GM15510 (cell line): ENCODE measurements around the gene ALDH18A1.

Experiments used
- POLR2A ChIP-seq: IDR thresholded peaks from 3 replicates; pipeline ENCODE4 v1.6.1; 2011; ENCODE audit warnings: borderline replicate concordance; ENCODE audit not compliant: insufficient read length; ENCODE audit errors: extremely low read depth

ALDH18A1 gene

DNA sequence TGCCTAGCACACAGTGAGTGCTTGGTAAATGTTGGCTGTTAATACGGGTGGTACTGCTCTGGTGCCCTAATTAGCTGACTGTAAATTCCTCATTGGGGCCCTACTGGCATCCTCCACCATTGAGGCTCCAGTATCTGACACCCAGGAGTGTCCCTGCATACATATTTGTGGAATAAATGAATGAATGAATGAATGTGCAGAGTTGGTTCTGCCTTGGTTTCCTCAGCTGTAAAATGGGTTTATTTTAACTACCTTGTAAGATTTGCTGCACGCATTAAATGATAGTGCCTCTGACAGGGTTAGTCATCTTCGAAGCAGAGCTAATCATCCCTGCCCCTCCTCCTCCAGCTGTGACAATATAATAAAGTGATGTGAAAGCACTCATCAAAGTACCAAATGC is 45.8 kb downstream of the ALDH18A1 start:
- TF ChIP-seq POLR2A = no peak

DNA sequence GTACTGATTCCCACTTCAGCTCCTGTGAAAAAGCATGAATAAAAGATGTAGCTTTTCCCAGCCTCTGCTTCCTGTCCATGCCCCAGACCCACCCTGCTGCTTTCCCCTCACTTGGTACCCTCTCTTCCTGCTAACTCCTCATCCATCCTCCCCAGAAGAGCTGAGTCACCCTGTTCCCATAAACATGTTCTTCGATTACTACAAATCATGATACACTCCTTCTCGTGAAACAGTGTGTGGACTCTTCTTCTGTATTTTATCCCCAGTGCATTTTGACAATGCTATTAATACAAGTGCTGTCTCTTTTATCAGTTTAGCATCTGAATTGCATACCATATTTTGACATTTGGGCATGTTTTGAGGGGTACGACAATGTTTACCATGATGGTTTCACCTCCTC is 49.6 kb downstream of the ALDH18A1 start:
- no peak for TF ChIP-seq POLR2A

DNA sequence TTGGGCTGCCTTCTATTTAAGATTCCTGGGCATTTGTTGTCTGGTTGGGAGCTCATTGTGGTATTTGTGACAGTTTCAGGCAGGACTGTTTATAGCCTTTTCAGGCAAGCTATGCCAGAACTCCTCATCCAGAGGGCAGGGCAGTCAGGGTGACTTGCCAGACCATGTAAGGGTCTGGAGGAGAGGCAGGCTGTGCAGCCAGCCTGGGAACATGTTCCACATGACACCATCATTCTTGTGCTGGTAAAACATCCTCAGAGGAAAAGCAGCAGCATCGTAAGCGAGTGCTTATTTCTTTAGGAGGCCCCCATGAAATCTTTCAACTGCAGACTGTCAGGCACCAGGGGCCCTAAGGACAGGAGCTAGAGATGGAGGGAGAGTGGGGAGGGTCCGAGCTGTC is 51.3 kb downstream of the ALDH18A1 start:
- no peak for TF ChIP-seq POLR2A

DNA sequence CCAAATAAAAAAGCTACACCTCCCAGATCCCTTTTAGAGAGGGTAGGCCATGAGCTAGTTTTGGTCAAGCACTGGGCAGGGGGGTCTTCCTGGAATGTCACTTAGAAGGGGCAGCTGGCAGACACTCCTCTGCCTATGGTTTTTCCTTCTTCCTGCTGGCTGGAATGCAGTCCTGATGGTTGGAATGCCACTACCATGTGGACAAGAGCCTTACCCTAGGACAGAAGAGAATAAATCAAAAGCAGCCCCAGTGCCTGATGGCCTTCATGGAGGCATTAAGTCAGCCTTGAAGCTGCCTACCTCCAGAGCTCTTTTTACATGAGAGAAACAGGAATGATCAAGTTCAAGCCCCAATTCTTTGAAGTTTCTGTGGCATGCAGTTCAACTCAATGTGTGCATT is 51.9 kb downstream of the ALDH18A1 start:
- TF ChIP-seq POLR2A = no peak

DNA sequence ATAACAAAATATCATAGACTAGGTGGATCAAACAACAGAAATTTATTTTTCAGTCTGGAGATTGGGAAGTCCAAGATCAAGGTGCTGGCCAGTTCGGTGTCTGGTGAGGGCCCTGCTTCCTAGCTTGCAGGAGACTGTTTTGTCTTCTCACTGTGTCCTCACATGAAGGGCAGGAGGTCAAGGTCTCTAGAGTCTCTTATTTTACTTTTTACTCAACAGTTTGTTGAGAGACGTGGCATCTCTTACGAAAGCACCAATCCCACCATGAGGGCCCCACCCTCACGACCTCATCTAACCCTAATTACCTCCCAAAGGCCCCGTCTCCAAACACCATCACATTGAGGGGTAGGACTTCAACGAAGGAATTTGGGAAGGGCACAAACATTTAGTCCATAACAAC is 54.1 kb downstream of the ALDH18A1 start:
- TF ChIP-seq POLR2A = no peak

DNA sequence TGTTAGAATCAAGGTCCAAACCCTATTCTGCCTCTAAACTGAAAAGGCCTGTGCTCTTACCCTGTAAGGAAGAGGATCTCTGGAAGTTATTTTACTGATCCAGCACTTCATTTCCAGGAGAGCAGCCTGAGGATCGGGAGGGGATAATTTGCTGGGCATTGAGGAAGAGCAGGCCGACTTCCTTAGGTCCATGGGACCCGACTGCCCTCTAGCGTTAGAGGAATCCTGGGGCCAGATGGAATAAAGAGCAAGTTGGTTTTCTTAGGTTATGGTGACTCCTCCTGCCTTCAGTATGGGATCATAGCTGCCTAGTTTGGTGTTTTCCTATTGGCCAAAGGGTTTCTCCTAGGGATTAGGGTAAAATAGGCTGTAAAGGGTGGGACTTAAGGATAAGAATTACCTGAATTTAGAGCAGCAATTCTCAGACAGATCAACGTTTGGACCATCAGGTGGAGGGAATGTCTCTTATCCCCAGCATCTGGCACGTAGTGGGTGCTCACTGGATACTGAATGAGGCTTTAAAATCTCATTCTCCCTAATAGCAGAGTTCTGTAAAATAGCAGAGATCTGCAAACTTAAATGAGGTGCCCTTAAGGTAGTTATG is 55.3 kb downstream of the ALDH18A1 start:
- no peak for TF ChIP-seq POLR2A

DNA sequence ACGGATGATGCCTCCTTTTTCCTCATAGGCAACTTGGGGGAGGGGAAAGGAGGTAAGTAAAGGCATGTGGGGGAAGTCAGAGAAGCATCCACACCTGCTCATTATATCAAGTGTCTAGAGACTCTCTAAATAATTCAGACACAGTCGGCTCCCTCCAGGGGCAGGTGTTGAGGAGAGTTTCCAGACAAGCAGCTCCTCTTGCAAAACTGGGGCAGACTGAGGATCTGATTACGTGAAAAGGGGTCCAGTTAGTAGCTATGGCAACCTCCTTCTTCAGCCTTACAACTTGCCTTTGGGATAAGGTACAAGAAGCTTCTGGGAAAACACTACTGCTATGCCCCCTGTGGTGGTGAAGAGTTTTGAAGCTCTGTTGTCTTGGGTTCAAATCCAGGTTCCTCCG is 56.4 kb downstream of the ALDH18A1 start:
- no peak for TF ChIP-seq POLR2A

DNA sequence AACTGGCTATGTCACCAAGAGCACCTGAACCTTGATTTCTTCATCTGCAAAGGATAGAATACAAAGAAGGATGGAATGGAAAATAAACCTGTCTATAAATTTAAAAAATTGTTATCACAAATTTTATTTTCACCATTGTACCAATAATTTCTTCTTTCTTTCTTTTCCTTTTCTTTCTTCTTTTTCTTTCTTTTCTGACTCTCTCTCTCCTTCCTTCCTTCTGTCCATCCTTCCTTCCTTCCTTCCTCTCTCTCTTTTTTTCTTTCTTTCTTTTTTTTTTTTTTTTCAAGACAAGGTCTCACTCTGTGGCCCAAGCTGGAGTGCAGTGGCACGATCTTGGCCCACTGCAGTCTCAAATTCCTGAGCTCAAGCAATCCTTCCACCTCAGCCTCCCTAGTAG is 58.7 kb downstream of the ALDH18A1 start:
- TF ChIP-seq POLR2A = no peak

DNA sequence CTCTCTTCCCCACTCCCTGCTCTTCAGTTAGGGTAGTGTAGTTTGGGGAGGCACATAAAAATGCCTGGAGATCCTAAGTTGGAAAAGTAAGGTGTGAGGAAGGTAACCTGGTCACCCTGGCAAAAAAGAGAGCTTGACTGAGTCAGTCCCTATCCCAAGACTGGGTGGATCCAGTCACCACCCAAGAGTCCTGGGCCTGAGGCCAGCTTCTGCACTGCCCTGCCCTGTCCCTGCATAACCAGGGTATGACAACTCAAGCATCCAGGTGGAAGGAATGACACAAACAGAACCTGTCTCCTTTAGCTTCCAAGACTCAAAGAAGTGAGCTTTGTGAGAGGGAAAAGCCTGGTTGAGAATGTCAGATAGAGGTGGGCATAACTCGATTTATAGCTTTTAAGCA is 68.5 kb downstream of the ALDH18A1 start:
- TF ChIP-seq POLR2A = no peak

DNA sequence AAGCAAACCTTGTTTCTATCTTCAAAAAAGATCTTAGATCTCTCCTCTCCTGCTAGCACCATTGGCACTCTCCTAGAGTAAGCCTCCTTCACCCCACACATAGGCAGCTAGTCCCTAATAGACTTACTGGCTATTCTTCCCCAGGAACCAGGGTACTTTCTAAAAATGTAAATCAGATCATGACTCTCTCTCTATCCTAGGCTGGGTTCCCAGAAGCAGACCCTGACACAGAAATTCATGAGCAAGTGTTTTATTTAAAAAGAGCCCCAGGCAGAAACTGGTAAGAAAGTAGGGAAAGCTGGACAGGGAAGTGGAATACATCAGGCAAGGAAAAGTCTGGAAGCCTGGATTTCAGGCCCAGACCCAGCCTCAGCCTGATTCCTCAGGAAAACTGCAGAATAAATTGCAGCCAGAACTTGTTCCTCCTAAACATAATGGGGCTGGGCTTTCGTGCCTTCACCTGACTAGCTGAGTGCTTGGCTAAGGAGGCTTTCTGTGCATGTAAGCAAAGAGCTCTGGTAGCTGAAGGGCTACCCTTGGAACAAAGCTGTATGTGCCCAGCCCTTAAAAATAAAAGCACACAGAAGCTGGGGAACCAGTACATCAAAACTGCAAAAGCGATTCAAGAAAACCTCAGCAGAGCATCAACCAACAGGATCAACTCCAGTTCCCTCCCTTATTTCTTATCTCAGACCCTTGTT is 76.5 kb downstream of the ALDH18A1 start:
- no peak for TF ChIP-seq POLR2A

DNA sequence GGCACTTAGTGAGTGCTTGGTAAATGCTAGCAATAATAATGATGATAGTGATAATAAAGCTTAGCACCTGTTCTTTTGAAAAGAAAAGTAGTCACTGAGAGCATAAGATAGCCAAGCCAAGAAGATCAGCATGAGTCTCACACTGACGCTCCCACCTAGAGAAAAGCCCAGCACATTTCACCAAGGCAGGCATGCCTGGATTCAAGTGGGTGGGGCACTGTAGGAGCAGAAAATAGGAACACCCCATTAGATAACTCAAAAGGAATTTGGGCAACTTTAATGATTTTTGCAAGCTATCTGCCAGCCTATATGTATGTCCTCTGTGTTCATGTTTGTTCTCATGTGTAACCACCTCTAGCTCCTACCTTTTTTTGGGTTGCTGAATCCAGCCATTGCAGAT is 77.2 kb downstream of the ALDH18A1 start:
- TF ChIP-seq POLR2A = no peak

DNA sequence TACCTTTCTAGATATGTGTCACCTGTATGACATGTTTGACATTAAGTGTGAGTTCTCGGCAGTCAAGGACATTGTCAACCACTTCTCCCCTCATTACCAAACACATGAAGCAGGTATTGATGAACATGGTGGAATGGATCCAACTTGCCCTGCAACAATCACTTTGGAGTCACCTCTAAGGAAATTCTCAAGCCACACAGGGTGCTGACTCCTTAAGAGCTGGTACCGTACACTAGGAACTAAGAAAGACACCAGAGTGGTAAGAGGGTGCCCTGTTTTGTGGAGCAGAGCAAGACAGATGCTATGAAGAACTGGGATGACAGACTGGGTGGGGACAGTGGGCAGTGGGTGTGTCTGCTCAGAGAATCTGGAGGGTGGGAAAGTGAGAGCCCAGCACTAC is 77.9 kb downstream of the ALDH18A1 start:
- TF ChIP-seq POLR2A = no peak

DNA sequence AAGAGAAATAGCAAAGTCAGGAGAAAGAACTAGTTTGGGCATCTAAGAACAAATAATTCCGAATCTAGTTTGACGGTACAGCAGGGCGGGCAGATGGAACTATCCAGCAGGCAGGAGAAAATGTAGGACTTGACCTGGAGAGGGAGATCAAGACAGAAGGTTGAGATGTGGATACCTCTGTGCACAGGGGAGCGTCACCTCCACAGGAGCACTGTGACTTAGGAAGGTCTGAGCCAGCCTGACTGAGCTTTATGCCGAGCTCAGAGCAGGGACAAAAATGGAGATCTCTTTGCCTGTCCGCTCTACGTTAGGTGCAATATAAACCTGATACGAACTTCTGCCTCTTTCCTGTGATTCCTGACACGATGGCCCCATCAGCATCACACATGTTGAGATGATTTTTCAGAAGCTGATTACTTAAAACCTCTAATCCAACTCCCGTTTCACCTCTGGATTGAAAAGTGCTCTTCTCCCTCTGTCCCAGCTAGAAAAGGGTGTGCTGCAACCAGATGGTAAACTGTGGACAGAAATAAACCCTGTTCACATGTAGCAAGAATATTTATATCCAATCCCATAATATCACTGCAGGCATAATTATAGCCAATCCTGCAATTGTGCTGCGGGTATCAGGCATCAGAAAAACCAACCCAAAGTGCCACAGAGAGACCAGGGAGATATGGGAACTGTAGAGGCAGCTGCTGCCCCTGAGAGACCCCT is 81.7 kb downstream of the ALDH18A1 start:
- no peak for TF ChIP-seq POLR2A

DNA sequence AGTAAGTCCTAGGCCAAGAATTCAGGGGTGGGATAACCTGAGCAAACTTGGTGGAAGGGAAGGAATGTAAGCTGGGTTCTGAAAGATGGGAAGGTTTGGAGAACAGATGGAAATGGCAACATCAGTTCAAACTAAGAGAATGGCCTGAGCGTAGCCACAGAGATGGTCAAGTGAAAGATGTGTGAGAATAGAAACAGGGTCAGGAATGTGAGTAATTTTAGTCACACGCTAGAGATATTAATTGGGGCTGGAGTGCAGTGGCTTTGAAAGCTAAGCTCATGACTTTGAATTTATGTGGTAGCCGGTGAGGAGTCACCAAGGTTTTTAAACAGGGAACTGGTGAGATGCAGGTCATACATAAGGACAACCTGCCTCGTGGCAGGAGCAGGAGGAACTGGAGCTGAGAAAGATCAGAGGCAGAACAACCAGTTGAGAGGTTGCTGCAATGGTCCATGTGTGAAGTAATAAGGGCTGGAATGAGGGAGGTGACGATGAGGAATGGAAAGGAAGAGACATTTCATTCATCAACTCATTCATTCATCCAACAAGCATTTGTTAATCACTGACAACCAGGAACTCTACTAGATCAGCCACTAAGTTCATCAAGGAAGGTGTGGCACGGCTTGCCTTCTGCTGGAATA is 82.4 kb downstream of the ALDH18A1 start:
- no peak for TF ChIP-seq POLR2A

DNA sequence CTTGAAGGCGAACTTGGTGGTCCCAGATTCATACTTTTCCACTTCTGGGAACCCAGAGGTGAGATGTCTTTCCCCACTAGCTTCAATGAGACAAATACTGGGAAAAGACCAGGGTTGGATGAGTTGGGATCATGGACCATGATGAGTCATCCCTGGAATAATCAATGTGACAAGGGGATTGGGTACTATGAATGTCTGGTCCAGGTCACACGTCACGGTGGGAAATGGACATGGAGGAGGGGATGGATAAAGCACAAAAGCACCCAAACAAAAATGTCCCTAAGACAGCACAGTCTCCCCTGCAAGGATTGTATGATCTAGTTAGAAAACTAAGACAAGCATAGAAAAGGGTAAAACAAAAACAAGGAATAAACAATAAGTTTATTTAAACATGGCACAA is 83.0 kb downstream of the ALDH18A1 start:
- no peak for TF ChIP-seq POLR2A
